ENCODE measurements around the gene NEDD4L.
A peak's percentile ranks its signal among the peaks of the same experiment; 100 is the strongest.
"Not testable (repeated sequence)": the region's sequence is repeated elsewhere in the genome, so short reads cannot be mapped to it uniquely, and the experiment has no call there.

The NEDD4L gene

GRCh38 chr18:58046093-58046793 lies 2.2 kb downstream of the NEDD4L start:
- Histone ChIP-seq H3K27ac (peak overlapping the region; percentile 85), H3K4me3 (ENCODE audit: low read depth, low read length) (peak overlapping the region; percentile 85), H3K27me3 (ENCODE audit: insufficient read depth, low read depth, severe bottlenecking) (no peaks in the 10 kb centered on the region), H3K9me3 (ENCODE audit: severe bottlenecking) (no peaks in the 10 kb centered on the region), H3K36me3 (0 out of 2 replicates have a peak, but pooled peaks cover 3% of the 10 kb centered on the region)
- TF ChIP-seq CTCF (IDR thresholded peaks at IDR 0.05; ENCODE audit: low read depth, low read length) = no peak
- DNase-seq = no peak

- H3K4me3 ChIP-seq (ENCODE audit: low read depth, low read length) = peak overlapping the region; percentile 85; the same call in 1 of the 2 replicates
- DNase-seq = peak; percentile 44
- TF ChIP-seq CTCF (IDR thresholded peaks at IDR 0.05; ENCODE audit: low read depth, low read length) = peak; percentile 63
- H3K36me3 ChIP-seq = 0 out of 2 replicates have a peak, but pooled peaks cover 3% of the 10 kb centered on the region
- no peaks in the 10 kb centered on the region for H3K9me3 ChIP-seq (ENCODE audit: severe bottlenecking)
- H3K27ac ChIP-seq = no peak overlapping the region
- no peaks in the 10 kb centered on the region for H3K27me3 ChIP-seq (ENCODE audit: insufficient read depth, low read depth, severe bottlenecking)
These were observed 2.9 kb downstream of the NEDD4L start for GRCh38 chr18:58046794-58047555.

GRCh38 chr18:58047556-58047882 lies 3.5 kb downstream of the NEDD4L start:
- no peak for TF ChIP-seq CTCF (IDR thresholded peaks at IDR 0.05; ENCODE audit: low read depth, low read length)
- no peak overlapping the region for H3K4me3 ChIP-seq (ENCODE audit: low read depth, low read length)
- no peak overlapping the region for H3K27ac ChIP-seq
- H3K9me3 ChIP-seq (ENCODE audit: severe bottlenecking) = no peaks in the 10 kb centered on the region
- no peak for DNase-seq
- 0 out of 2 replicates have a peak, but pooled peaks cover 3% of the 10 kb centered on the region for H3K36me3 ChIP-seq
- H3K27me3 ChIP-seq (ENCODE audit: insufficient read depth, low read depth, severe bottlenecking) = no peaks in the 10 kb centered on the region

GRCh38 chr18:58048081-58048642 lies 4.1 kb downstream of the NEDD4L start:
- DNase-seq = no peak
- Histone ChIP-seq H3K27ac (no peak overlapping the region), H3K9me3 (ENCODE audit: severe bottlenecking) (no peaks in the 10 kb centered on the region), H3K36me3 (peaks cover 3% of the 10 kb centered on the region; the same call in 1 of the 2 replicates), H3K27me3 (ENCODE audit: insufficient read depth, low read depth, severe bottlenecking) (no peaks in the 10 kb centered on the region), H3K4me3 (ENCODE audit: low read depth, low read length) (no peak overlapping the region)
- TF ChIP-seq CTCF (IDR thresholded peaks at IDR 0.05; ENCODE audit: low read depth, low read length) = no peak

- TF ChIP-seq CTCF (IDR thresholded peaks at IDR 0.05; ENCODE audit: low read depth, low read length) = no peak
- Histone ChIP-seq H3K27ac (no peak overlapping the region), H3K9me3 (ENCODE audit: severe bottlenecking) (no peaks in the 10 kb centered on the region), H3K27me3 (ENCODE audit: insufficient read depth, low read depth, severe bottlenecking) (no peaks in the 10 kb centered on the region), H3K36me3 (peaks cover 10% of the 10 kb centered on the region), H3K4me3 (ENCODE audit: low read depth, low read length) (no peak overlapping the region)
- DNase-seq = no peak
These were observed 5.1 kb downstream of the NEDD4L start for GRCh38 chr18:58049000-58049688.

- H3K9me3 ChIP-seq (ENCODE audit: severe bottlenecking) = not testable (repeated sequence)
These were observed 6.9 kb downstream of the NEDD4L start for GRCh38 chr18:58050963-58051362.

More at GRCh38 chr18:58050963-58051362, 6.9 kb downstream of the NEDD4L start:
- H3K36me3 ChIP-seq = peaks cover 18% of the 10 kb centered on the region
- H3K4me3 ChIP-seq (ENCODE audit: low read depth, low read length); DNase-seq; H3K27ac ChIP-seq; H3K27me3 ChIP-seq (ENCODE audit: insufficient read depth, low read depth, severe bottlenecking): not testable (repeated sequence)

All from WERI-Rb-1 (cell line).